Temporal lobe (tissue), 1 donor: ENCODE data around the gene TEN1. TPM values are rescaled to one million over a fixed set of nuclear protein-coding genes. Genes with fewer than 3 reads are reported as not detected.

ENCODE experiments used
- total RNA-seq: library from RNA; depleted of rRNA; stranded (reverse); fragments of >200 nt; gene quantifications from one replicate; pipeline ENCODE4 v1.2.3, GENCODE V29; 2014

TEN1 gene
- total RNA-seq, 1 donor from 2014 or later: 6.1 TPM

Other genes starting within 250 kb of the TEN1 start
- gene GALK1, start 214.0 kb upstream of the TEN1 start, total RNA-seq: 6.4 TPM
- gene UNK, start 194.4 kb upstream of the TEN1 start, total RNA-seq: 24.8 TPM
- 1.2 TPM for gene UNC13D, start 134.8 kb upstream of the TEN1 start, total RNA-seq
- gene WBP2, start 123.9 kb upstream of the TEN1 start, total RNA-seq: 38.1 TPM
- gene TRIM47, start 100.7 kb upstream of the TEN1 start, total RNA-seq: 11.1 TPM
- 6.1 TPM for gene TRIM65, start 82.3 kb upstream of the TEN1 start, total RNA-seq
- 23.1 TPM for gene MRPL38, start 74.4 kb upstream of the TEN1 start, total RNA-seq
- gene FBF1, start 38.2 kb upstream of the TEN1 start, total RNA-seq: 9.3 TPM
- 57.8 TPM for gene ACOX1, start 74 bp upstream of the TEN1 start, total RNA-seq
- gene CDK3, start 21.6 kb downstream of the TEN1 start, total RNA-seq: 3.0 TPM
- under 0.01 TPM for gene EVPL, start 48.1 kb downstream of the TEN1 start, total RNA-seq
- 22.4 TPM for gene SRP68, start 93.3 kb downstream of the TEN1 start, total RNA-seq
- gene GALR2, start 95.5 kb downstream of the TEN1 start, total RNA-seq: not detected
- not detected for gene ZACN, start 99.9 kb downstream of the TEN1 start, total RNA-seq
- gene EXOC7, start 124.5 kb downstream of the TEN1 start, total RNA-seq: 86.8 TPM
- 4.2 TPM for gene FOXJ1, start 162.0 kb downstream of the TEN1 start, total RNA-seq